ENCODE data around the gene METTL16. TPM values are rescaled to one million over a fixed set of nuclear protein-coding genes. Genes with fewer than 3 reads are reported as not detected.
"Not testable (repeated sequence)": the region's sequence is repeated elsewhere in the genome, so short reads cannot be mapped to it uniquely, and the experiment has no call there.

Gene METTL16
- polyA plus RNA-seq, 1 of the 3 experiments (the other 2 are of a cell fraction): 8.1 TPM

- no peaks in the 10 kb centered on the region for H3F3A ChIP-seq (replicated peaks; ENCODE audit: insufficient read depth)
- no peaks in the 10 kb centered on the region for H4K20me1 ChIP-seq (ENCODE audit: insufficient read depth)
- POLR2A ChIA-PET: interaction anchor here (1.1 kb wide), 1 partner anchor 24 kb away, joined by 3 read pairs; no protein-coding TSS in a partner anchor
- H3K9me3 ChIP-seq: no peaks in the 10 kb centered on the region
- peaks cover 0 to 12% of the 10 kb centered on the region in 2 experiments; a peak in 2 of 4 replicates for H3K4me1 ChIP-seq (ENCODE audit: control insufficient read depth in 1 of 2, insufficient read depth in 2 of 2, low read depth in 1 of 2, low read length in 1 of 2)
- H3K4me3 ChIP-seq (ENCODE audit: low read depth in 2 of 2, low read length in 1 of 2): no peak overlapping the region
- CTCF ChIA-PET: interaction anchor here (1.4 kb wide), 1 partner anchor 71 kb away, joined by 3 read pairs; no protein-coding TSS in a partner anchor
- H3K79me2 ChIP-seq (ENCODE audit: insufficient read depth): peaks cover 49% of the 10 kb centered on the region
- no peak overlapping the region for H3K4me2 ChIP-seq
- no peak for DNase-seq
- no peak overlapping the region for H3K27ac ChIP-seq (ENCODE audit: low read depth in 2 of 2, low read length in 1 of 2)
- no peak overlapping the region for H3K9ac ChIP-seq
- H2AFZ ChIP-seq (ENCODE audit: low read depth): no peak overlapping the region
- 0 out of 2 replicates have a peak, but pooled peaks cover 3% of the 10 kb centered on the region for H3K9me2 ChIP-seq
- 97% methylated on average over 5 of the region's 6 CpGs for whole genome bisulfite sequencing (ENCODE audit: low lambda C conversion rate)
- TF ChIP-seq, protein P1, sequence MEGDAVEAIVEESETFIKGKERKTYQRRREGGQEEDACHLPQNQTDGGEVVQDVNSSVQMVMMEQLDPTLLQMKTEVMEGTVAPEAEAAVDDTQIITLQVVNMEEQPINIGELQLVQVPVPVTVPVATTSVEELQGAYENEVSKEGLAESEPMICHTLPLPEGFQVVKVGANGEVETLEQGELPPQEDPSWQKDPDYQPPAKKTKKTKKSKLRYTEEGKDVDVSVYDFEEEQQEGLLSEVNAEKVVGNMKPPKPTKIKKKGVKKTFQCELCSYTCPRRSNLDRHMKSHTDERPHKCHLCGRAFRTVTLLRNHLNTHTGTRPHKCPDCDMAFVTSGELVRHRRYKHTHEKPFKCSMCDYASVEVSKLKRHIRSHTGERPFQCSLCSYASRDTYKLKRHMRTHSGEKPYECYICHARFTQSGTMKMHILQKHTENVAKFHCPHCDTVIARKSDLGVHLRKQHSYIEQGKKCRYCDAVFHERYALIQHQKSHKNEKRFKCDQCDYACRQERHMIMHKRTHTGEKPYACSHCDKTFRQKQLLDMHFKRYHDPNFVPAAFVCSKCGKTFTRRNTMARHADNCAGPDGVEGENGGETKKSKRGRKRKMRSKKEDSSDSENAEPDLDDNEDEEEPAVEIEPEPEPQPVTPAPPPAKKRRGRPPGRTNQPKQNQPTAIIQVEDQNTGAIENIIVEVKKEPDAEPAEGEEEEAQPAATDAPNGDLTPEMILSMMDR (IDR thresholded peaks at IDR 0.05): no peak
- TF ChIP-seq JUND (IDR thresholded peaks at IDR 0.05) (no peak), YY1 (IDR thresholded peaks at IDR 0.05; ENCODE audit: low read depth) (no peak), RFX5 (IDR thresholded peaks at IDR 0.05; ENCODE audit: low read length) (no peak), FOXJ3 (CRISPR knock-in tag; IDR thresholded peaks at IDR 0.05) (no peak), RXRA (IDR thresholded peaks at IDR 0.05; ENCODE audit: borderline replicate concordance, low read depth) (no peak), MXI1 (IDR thresholded peaks at IDR 0.05; ENCODE audit: low read depth, low read length) (no peak), USF1 (IDR thresholded peaks at IDR 0.05; ENCODE audit: borderline replicate concordance, low read depth) (no peak), TAF1 (IDR thresholded peaks at IDR 0.05; ENCODE audit: borderline replicate concordance, low read depth, low read length) (no peak), NFIC (IDR thresholded peaks at IDR 0.05; ENCODE audit: borderline replicate concordance) (no peak), POLR2AphosphoS5 (IDR thresholded peaks at IDR 0.05; ENCODE audit: low read depth, low read length) (no peak), NRF1 (IDR thresholded peaks at IDR 0.05; ENCODE audit: low read depth, low read length) (no peak), USF2 (IDR thresholded peaks at IDR 0.05; ENCODE audit: borderline replicate concordance, low read depth, low read length) (no peak), RAD21 (IDR thresholded peaks at IDR 0.05; ENCODE audit: low read length) (no peak), IRF3 (IDR thresholded peaks at IDR 0.05; ENCODE audit: low read depth, low read length) (no peak)
- TF ChIP-seq, protein P2, sequence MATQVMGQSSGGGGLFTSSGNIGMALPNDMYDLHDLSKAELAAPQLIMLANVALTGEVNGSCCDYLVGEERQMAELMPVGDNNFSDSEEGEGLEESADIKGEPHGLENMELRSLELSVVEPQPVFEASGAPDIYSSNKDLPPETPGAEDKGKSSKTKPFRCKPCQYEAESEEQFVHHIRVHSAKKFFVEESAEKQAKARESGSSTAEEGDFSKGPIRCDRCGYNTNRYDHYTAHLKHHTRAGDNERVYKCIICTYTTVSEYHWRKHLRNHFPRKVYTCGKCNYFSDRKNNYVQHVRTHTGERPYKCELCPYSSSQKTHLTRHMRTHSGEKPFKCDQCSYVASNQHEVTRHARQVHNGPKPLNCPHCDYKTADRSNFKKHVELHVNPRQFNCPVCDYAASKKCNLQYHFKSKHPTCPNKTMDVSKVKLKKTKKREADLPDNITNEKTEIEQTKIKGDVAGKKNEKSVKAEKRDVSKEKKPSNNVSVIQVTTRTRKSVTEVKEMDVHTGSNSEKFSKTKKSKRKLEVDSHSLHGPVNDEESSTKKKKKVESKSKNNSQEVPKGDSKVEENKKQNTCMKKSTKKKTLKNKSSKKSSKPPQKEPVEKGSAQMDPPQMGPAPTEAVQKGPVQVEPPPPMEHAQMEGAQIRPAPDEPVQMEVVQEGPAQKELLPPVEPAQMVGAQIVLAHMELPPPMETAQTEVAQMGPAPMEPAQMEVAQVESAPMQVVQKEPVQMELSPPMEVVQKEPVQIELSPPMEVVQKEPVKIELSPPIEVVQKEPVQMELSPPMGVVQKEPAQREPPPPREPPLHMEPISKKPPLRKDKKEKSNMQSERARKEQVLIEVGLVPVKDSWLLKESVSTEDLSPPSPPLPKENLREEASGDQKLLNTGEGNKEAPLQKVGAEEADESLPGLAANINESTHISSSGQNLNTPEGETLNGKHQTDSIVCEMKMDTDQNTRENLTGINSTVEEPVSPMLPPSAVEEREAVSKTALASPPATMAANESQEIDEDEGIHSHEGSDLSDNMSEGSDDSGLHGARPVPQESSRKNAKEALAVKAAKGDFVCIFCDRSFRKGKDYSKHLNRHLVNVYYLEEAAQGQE (IDR thresholded peaks at IDR 0.05; ENCODE audit: low read depth, low read length): no peak
- peaks cover 0 to 3% of the 10 kb centered on the region in 2 experiments for H3K36me3 ChIP-seq (replicated peaks in 1 of 2; ENCODE audit: control insufficient read depth in 1 of 2, insufficient read depth in 2 of 2, low read length in 1 of 2)
- H3K27me3 ChIP-seq (ENCODE audit: insufficient read depth): no peaks in the 10 kb centered on the region
Measured at GRCh38 chr17:2487306-2487705, 24.4 kb downstream of the METTL16 start.

DNA sequence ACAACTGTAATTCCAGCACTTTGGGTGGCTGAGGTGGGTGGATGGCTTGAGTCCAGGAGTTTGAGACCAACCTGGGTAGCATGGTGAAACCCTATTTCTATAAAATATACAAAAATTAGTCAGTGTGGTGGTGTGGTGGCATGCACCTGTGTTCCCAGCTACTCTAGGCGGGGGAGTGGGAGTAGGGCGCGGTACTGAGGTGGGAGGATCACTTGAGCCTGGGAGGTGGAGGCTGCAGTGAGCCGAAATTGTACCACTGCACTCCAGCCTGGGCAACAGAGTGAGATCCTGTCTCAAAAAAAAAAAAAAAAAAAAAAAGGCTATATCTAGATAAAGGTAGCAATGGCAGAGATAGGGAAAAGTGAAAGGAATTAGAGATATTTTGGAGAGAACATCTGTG, 25.0 kb downstream of the METTL16 start:
- H2AFZ ChIP-seq (ENCODE audit: low read depth); DNase-seq; H3K27me3 ChIP-seq (ENCODE audit: insufficient read depth); POLR2A ChIA-PET; H3K27ac ChIP-seq (ENCODE audit: low read depth in 2 of 2, low read length in 1 of 2); H3K9me3 ChIP-seq; H3F3A ChIP-seq (replicated peaks; ENCODE audit: insufficient read depth); H3K9me2 ChIP-seq; H4K20me1 ChIP-seq (ENCODE audit: insufficient read depth); H3K36me3 ChIP-seq (replicated peaks in 1 of 2; ENCODE audit: control insufficient read depth in 1 of 2, insufficient read depth in 2 of 2, low read length in 1 of 2); H3K4me2 ChIP-seq; H3K4me3 ChIP-seq (ENCODE audit: low read depth in 2 of 2, low read length in 1 of 2); H3K9ac ChIP-seq: not testable (repeated sequence)
- WGBS (ENCODE audit: low lambda C conversion rate): 97% methylated on average over 4 of the region's 4 CpGs
- Histone ChIP-seq H3K79me2 (ENCODE audit: insufficient read depth) (peaks cover 49% of the 10 kb centered on the region), H3K4me1 (ENCODE audit: control insufficient read depth in 1 of 2, insufficient read depth in 2 of 2, low read depth in 1 of 2, low read length in 1 of 2) (peaks cover 0 to 14% of the 10 kb centered on the region in 2 experiments; a peak in 2 of 4 replicates)
- CTCF ChIA-PET: interaction anchor here (1.4 kb wide), 1 partner anchor 70 kb away, joined by 3 read pairs; no protein-coding TSS in a partner anchor

Measured in SK-N-SH (cell line).